Left lung (tissue), 14 donors: ENCODE results near the gene PPP2R2D. TPM values are rescaled to one million over a fixed set of nuclear protein-coding genes. Genes with fewer than 3 reads are reported as not detected.
A peak's percentile ranks its signal among the peaks of the same experiment; 100 is the strongest.

Source experiments
- ATAC-seq: fragments of 200-7000 bp; cut with Tn5 transposase; one replicate; pipeline ENCODE4 v1.9.1; 2020; ENCODE audit warnings: moderate library complexity
- DNase-seq, 4 donors: peaks; one replicate each; pipeline ENCODE4 v3.0.0-alpha.2; 2013 to 2020
- H3K27ac ChIP-seq, 2 donors: fragments of 200-600 bp; sonication (generic) in 1 of 2; one replicate each; pipeline versions ENCODE4 v1.5.0 to v1.8.0; 2020 to 2021
- H3K27me3 ChIP-seq, 2 donors: fragments of 200-600 bp; sonication (generic) in 1 of 2; one replicate each; pipeline versions ENCODE4 v1.5.0 to v1.8.0; 2020 to 2021
- H3K36me3 ChIP-seq, 2 donors: fragments of 200-600 bp; sonication (generic) in 1 of 2; one replicate each; pipeline versions ENCODE4 v1.5.0 to v1.8.0; 2020 to 2021
- H3K4me1 ChIP-seq, 2 donors: fragments of 200-600 bp; one replicate each; pipeline ENCODE4 v1.8.0; 2021
- H3K4me3 ChIP-seq, 2 donors: fragments of 200-600 bp; sonication (generic) in 1 of 2; one replicate each; pipeline versions ENCODE4 v1.5.0 to v1.8.0; 2020 to 2021; ENCODE audit warnings: mild to moderate bottlenecking in 1 of 2
- H3K9me3 ChIP-seq, 2 donors: fragments of 200-600 bp; sonication (generic) in 1 of 2; one replicate each; pipeline versions ENCODE4 v1.5.0 to v1.8.0; 2020 to 2021
- CTCF ChIP-seq, 2 donors: fragments of 200-600 bp; sonication (generic) in 1 of 2; IDR thresholded peaks; one replicate each; pipeline versions ENCODE4 v1.5.0 to v1.8.0; 2021; ENCODE audit warnings: antibody characterized with exemption in 2 of 2
- intact Hi-C, 2 donors: fragments of 100-400 bp; cut with DNase I; formaldehyde crosslinking; loops; one replicate each; pipeline versions ENCODE4 v1.11.2 to v1.14.2; 2022
- long read RNA-seq, 12 donors: library from polyadenylated mRNA in 2 of 12; unstranded in 2 of 12; transcript quantifications; one replicate each; pipeline ENCODE4 v2.0.0 and lab custom pipeline, GENCODE V29; 2019 to 2026
- polyA plus RNA-seq, 6 donors: library from polyadenylated mRNA; unstranded; fragments of 120-200 nt; gene quantifications; one replicate each; pipeline ENCODE4 v1.2.1, GENCODE V29; 2013; ENCODE audit not compliant: insufficient read length in 6 of 6
- total RNA-seq, 2 donors: library from RNA; stranded (reverse); fragmentation: NEBNext Ultra II Directional; extraction: Animal tissue kit (Norgen Biotek cat#: 25700); gene quantifications; one replicate each; pipeline ENCODE4 v1.2.1, GENCODE V29; 2021
- donor health status: DM: no; HTN: yes; CAD: no.
- donor health status: DM: no; HTN: no; CAD: no.

The PPP2R2D gene
- total RNA-seq (10 to 100 TPM; 22.7 to 24.3 TPM), polyA plus RNA-seq (10 to 100 TPM; 33.7 to 42.4 (median 38.5) TPM)
- long read RNA-seq, donor 1, full-length matches to known transcripts: 2 of 84 reads
- long read RNA-seq, donor 1, partial matches to known transcripts: 36 of 84 reads
- long read RNA-seq, donor 1, other reads (novel, unspliced or antisense): 46 of 84 reads
- long read RNA-seq, donor 2, full-length matches to known transcripts: 4 of 121 reads
- long read RNA-seq, donor 2, partial matches to known transcripts: 75 of 121 reads
- long read RNA-seq, donor 2, other reads (novel, unspliced or antisense): 42 of 121 reads
- long read RNA-seq, donor 3, full-length matches to known transcripts: 3 of 3 reads
- long read RNA-seq, donor 3, partial matches to known transcripts: 0 of 3 reads
- long read RNA-seq, donor 3, other reads (novel, unspliced or antisense): 0 of 3 reads
- long read RNA-seq, donor 4, partial matches to known transcripts: 1 of 2 reads
- long read RNA-seq, donor 4, other reads (novel, unspliced or antisense): 1 of 2 reads
- long read RNA-seq, donor 5, full-length matches to known transcripts: 1 of 6 reads
- long read RNA-seq, donor 5, partial matches to known transcripts: 5 of 6 reads
- long read RNA-seq, donor 5, other reads (novel, unspliced or antisense): 0 of 6 reads
- long read RNA-seq, donor 6, full-length matches to known transcripts: 3 of 3 reads
- long read RNA-seq, donor 6, partial matches to known transcripts: 0 of 3 reads
- long read RNA-seq, donor 6, other reads (novel, unspliced or antisense): 0 of 3 reads
- long read RNA-seq, donor 7, full-length matches to known transcripts: 6 of 6 reads
- long read RNA-seq, donor 7, partial matches to known transcripts: 0 of 6 reads
- long read RNA-seq, donor 7, other reads (novel, unspliced or antisense): 0 of 6 reads
- long read RNA-seq, donor 8, full-length matches to known transcripts: 3 of 3 reads
- long read RNA-seq, donor 8, partial matches to known transcripts: 0 of 3 reads
- long read RNA-seq, donor 8, other reads (novel, unspliced or antisense): 0 of 3 reads
- long read RNA-seq, donor 9: 0 reads
- long read RNA-seq, donor 10, partial matches to known transcripts: 1 of 3 reads
- long read RNA-seq, donor 10, other reads (novel, unspliced or antisense): 2 of 3 reads
- long read RNA-seq, donor 11, full-length matches to known transcripts: 7 of 12 reads
- long read RNA-seq, donor 11, partial matches to known transcripts: 5 of 12 reads
- long read RNA-seq, donor 11, other reads (novel, unspliced or antisense): 0 of 12 reads
- long read RNA-seq, donor 12, full-length matches to known transcripts: 5 of 5 reads
- long read RNA-seq, donor 12, partial matches to known transcripts: 0 of 5 reads
- long read RNA-seq, donor 12, other reads (novel, unspliced or antisense): 0 of 5 reads

- Histone ChIP-seq H3K36me3 (peaks cover 0 to 1% of the 10 kb centered on the region in 2 donors), H3K27me3 (peaks cover 8 to 23% of the 10 kb centered on the region in 2 donors), H3K9me3 (no peaks in the 10 kb centered on the region), H3K27ac (peak within 1 kb of the TSS; percentile 91 to 93), H3K4me1 (peaks cover 18 to 46% of the 10 kb centered on the region in 2 donors), H3K4me3 (peak within 1 kb of the TSS; percentile 58 to 88)
- no peak for TF ChIP-seq CTCF (IDR thresholded peaks at IDR 0.05)
- intact Hi-C loops: no loop called here
- DNase-seq (peak; percentile 95 to 98 (median 96)), ATAC-seq (peak; percentile 98)
Observed at GRCh38 chr10:131900350-131901152, at the start of gene PPP2R2D. TSS of gene PPP2R2D (plus strand) at chr10:131901008. CDS start at chr10:131901149, 141 bp downstream.

DNA sequence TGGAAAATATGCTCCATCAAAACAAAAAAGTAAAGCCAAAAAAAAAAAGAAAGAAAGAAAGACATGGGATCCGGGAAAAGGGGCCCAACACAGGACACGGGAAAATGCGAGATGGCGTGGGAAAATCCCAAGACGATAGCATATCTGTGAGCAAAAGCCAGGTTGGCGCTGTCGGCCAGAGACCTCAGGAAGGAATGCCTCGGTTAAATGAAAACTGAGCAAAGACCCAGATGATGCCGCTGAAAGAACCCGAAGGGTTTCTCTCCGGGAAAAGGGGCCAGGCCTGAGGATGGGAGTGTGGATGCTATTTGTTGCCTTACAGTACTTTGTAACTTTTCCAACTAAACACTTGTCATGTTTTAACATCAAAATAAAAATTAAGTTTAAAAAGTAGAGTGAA lies 49.5 kb upstream of the PPP2R2D start:
- Histone ChIP-seq H3K4me1 (no peaks in the 10 kb centered on the region), H3K36me3 (no peaks in the 10 kb centered on the region), H3K27ac (no peak overlapping the region), H3K27me3 (peaks cover 0 to 38% of the 10 kb centered on the region in 2 donors), H3K4me3 (no peak overlapping the region), H3K9me3 (no peaks in the 10 kb centered on the region)
- ATAC-seq (no peak), DNase-seq (peak in 1 of 4 donors; percentile 13)
- no peak for TF ChIP-seq CTCF (IDR thresholded peaks at IDR 0.05)
- intact Hi-C loops: no loop called here

DNA sequence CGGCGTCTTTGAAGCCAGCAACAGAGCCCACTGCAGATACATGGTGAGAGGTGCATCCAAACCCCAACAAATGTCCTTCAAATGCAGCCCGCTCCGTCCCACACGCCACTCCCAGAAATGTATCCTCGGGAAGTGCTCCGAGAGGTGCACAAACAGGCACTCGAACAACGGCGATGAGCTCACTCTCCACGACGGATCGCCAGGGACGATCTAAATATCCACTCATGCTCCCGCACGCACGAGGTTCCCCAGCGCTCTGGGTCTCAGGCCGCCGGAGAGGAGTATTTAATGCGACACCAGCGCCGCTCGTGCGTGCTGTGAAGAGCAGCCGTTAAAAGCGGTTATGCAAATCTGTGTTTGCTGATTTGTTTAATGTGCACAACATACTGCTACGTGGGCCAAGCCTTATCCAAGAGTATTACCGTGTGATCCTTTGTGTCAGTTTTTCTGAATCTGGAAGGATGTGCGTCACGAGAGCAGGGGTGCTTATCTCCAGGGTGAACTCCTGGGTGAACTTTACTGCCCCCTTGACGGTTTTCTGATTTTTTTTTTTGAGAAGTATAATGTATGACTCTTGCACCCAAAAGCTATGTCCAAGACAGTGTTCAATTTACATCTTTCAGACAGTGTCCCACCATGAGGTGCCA lies 48.5 kb upstream of the PPP2R2D start:
- H3K36me3 ChIP-seq: no peaks in the 10 kb centered on the region
- ATAC-seq: no peak
- no peaks in the 10 kb centered on the region for H3K4me1 ChIP-seq
- H3K27me3 ChIP-seq: peaks cover 0 to 43% of the 10 kb centered on the region in 2 donors
- DNase-seq: peak in 1 of 4 donors; percentile 67
- no peaks in the 10 kb centered on the region for H3K9me3 ChIP-seq
- no peak for TF ChIP-seq CTCF (IDR thresholded peaks at IDR 0.05)
- intact Hi-C loops: no loop called here
- H3K27ac ChIP-seq: no peak overlapping the region
- H3K4me3 ChIP-seq: no peak overlapping the region
